ENCODE measurements around the gene EHF.
A peak's percentile ranks its signal among the peaks of the same experiment; 100 is the strongest.

EHF gene

GRCh38 chr11:34696862-34697261 is 76.0 kb downstream of the EHF start:
- no peak for TF ChIP-seq CTCF (IDR thresholded peaks at IDR 0.05; ENCODE audit: insufficient read depth, low read depth, low read length, missing control alignments)
- no peak overlapping the region for H3K4me3 ChIP-seq (ENCODE audit: low read depth, low read length)
- no peak for DNase-seq (ENCODE audit: low read depth)

- H3K4me3 ChIP-seq (ENCODE audit: low read depth, low read length), result no peak overlapping the region
- no peak for DNase-seq (ENCODE audit: low read depth)
- TF ChIP-seq CTCF (IDR thresholded peaks at IDR 0.05; ENCODE audit: insufficient read depth, low read depth, low read length, missing control alignments), result no peak
Measured at GRCh38 chr11:34706709-34707461, 86.0 kb downstream of the EHF start.

GRCh38 chr11:34707462-34707840 is 86.6 kb downstream of the EHF start:
- no peak for TF ChIP-seq CTCF (IDR thresholded peaks at IDR 0.05; ENCODE audit: insufficient read depth, low read depth, low read length, missing control alignments)
- peak; percentile 2 for DNase-seq (ENCODE audit: low read depth)
- H3K4me3 ChIP-seq (ENCODE audit: low read depth, low read length), result no peak overlapping the region

Measured in GM12865 (cell line).